ENCODE measurements around the gene MUC16. TPM values are rescaled to one million over a fixed set of nuclear protein-coding genes. Genes with fewer than 3 reads are reported as not detected.

MUC16 gene
- total and polyA plus RNA-seq, 4 experiments from 2014 or later = not detected

- Histone ChIP-seq H3K4me3 (ENCODE audit: low read length in 2 of 2) (no peak overlapping the region), H3K27me3 (ENCODE audit: insufficient read depth, low read length) (no peaks in the 10 kb centered on the region), H3K9me3 (ENCODE audit: control insufficient read depth in 1 of 2, low read length in 2 of 2) (no peaks in the 10 kb centered on the region), H3K4me1 (ENCODE audit: insufficient read depth, low read length) (no peaks in the 10 kb centered on the region), H3K36me3 (ENCODE audit: insufficient read depth, low read length) (no peaks in the 10 kb centered on the region), H3K27ac (ENCODE audit: low read depth, low read length) (no peak overlapping the region)
- H3K9me3 Mint-ChIP-seq = peaks cover 0 to 6% (median 0%) of the 10 kb centered on the region in 8 donors
- H3K4me3 Mint-ChIP-seq = peak overlapping the region in 3 of 8 donors; percentile 21 to 64 (median 57)
- CTCF ChIA-PET (ENCODE audit: partially characterized antibody) = no interaction called here
- no peaks in the 10 kb centered on the region for H3K36me3 Mint-ChIP-seq
- H3K27me3 Mint-ChIP-seq = peaks cover 3 to 11% of the 10 kb centered on the region in 2 donors
- POLR2A ChIA-PET (ENCODE audit: partially characterized antibody) = no interaction called here
- no peak for DNase-seq
- H3K4me1 Mint-ChIP-seq = no peaks in the 10 kb centered on the region
- intact Hi-C loops (cut with micrococcal nuclease) = no loop called here
- H3K27ac Mint-ChIP-seq = no peak overlapping the region
Observed at GRCh38 chr19:9009431-9009830, 778 bp downstream of the MUC16 start.

- Histone ChIP-seq H3K27me3 (ENCODE audit: insufficient read depth, low read length) (no peaks in the 10 kb centered on the region), H3K9me3 (ENCODE audit: control insufficient read depth in 1 of 2, low read length in 2 of 2) (no peaks in the 10 kb centered on the region), H3K27ac (ENCODE audit: low read depth, low read length) (no peak overlapping the region), H3K4me1 (ENCODE audit: insufficient read depth, low read length) (no peaks in the 10 kb centered on the region), H3K36me3 (ENCODE audit: insufficient read depth, low read length) (no peaks in the 10 kb centered on the region), H3K4me3 (ENCODE audit: low read length in 2 of 2) (no peak overlapping the region)
- Mint-ChIP-seq H3K36me3 (no peaks in the 10 kb centered on the region), H3K9me3 (peaks cover 0 to under 1% (median 0%) of the 10 kb centered on the region in 8 donors), H3K27ac (no peak overlapping the region), H3K4me1 (no peaks in the 10 kb centered on the region), H3K27me3 (peaks cover 2 to 11% of the 10 kb centered on the region in 2 donors), H3K4me3 (no peak overlapping the region)
- DNase-seq = no peak
- ChIA-PET POLR2A (ENCODE audit: partially characterized antibody) (no interaction called here), CTCF (ENCODE audit: partially characterized antibody) (no interaction called here)
- intact Hi-C loops (cut with micrococcal nuclease) = no loop called here
Observed at GRCh38 chr19:9008667-9009066, 1.5 kb downstream of the MUC16 start.

GRCh38 chr19:9000933-9001332 lies 9.3 kb downstream of the MUC16 start:
- H3K27ac ChIP-seq (ENCODE audit: low read depth, low read length) = no peak overlapping the region
- Mint-ChIP-seq H3K27me3 (peaks cover 13 to 16% of the 10 kb centered on the region in 2 donors), H3K27ac (no peak overlapping the region), H3K4me3 (no peak overlapping the region), H3K36me3 (peaks cover 0 to 5% of the 10 kb centered on the region in 2 donors), H3K4me1 (no peaks in the 10 kb centered on the region), H3K9me3 (peaks cover 0 to 6% (median 4%) of the 10 kb centered on the region in 8 donors)
- POLR2A ChIA-PET (ENCODE audit: partially characterized antibody) = no interaction called here
- CTCF ChIA-PET (ENCODE audit: partially characterized antibody) = no interaction called here
- no peaks in the 10 kb centered on the region for H3K36me3 ChIP-seq (ENCODE audit: insufficient read depth, low read length)
- H3K4me1 ChIP-seq (ENCODE audit: insufficient read depth, low read length) = no peaks in the 10 kb centered on the region
- intact Hi-C loops (cut with micrococcal nuclease) = no loop called here
- H3K9me3 ChIP-seq (ENCODE audit: control insufficient read depth in 1 of 2, low read length in 2 of 2) = no peaks in the 10 kb centered on the region
- no peak for DNase-seq
- no peak overlapping the region for H3K4me3 ChIP-seq (ENCODE audit: low read length in 2 of 2)
- H3K27me3 ChIP-seq (ENCODE audit: insufficient read depth, low read length) = no peaks in the 10 kb centered on the region

DNA sequence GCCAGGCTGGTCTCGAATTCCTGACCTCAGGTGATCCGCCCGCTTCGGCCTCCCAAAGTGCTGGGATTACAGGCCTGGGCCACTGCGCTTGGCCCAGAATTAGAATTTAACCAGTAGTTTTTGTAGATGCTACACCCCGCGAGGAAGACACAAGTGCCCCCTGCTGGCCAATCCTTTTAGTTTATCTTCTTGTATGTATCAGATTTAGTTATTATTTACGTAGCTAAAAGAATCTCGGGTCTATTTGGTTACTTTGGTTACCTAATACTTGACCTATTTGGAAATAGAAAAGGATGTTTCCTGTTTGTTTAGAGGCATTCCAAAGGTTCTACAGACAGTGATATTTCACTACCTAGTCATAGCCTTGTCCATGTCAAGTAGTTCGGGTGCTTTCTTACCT lies 22.0 kb downstream of the MUC16 start:
- CTCF ChIA-PET (ENCODE audit: partially characterized antibody) = interaction anchor here (0.7 to 1.2 kb wide), 2 partner anchors 34 to 334 kb away, joined by 3 to 5 read pairs; no protein-coding TSS in a partner anchor

GRCh38 chr19:8986296-8986695 lies 23.9 kb downstream of the MUC16 start:
- Histone ChIP-seq H3K27me3 (ENCODE audit: insufficient read depth, low read length) (no peaks in the 10 kb centered on the region), H3K9me3 (ENCODE audit: control insufficient read depth in 1 of 2, low read length in 2 of 2) (no peaks in the 10 kb centered on the region), H3K27ac (ENCODE audit: low read depth, low read length) (no peak overlapping the region), H3K4me3 (ENCODE audit: low read length in 2 of 2) (no peak overlapping the region), H3K36me3 (ENCODE audit: insufficient read depth, low read length) (no peaks in the 10 kb centered on the region), H3K4me1 (ENCODE audit: insufficient read depth, low read length) (no peaks in the 10 kb centered on the region)
- Mint-ChIP-seq H3K27ac (no peak overlapping the region), H3K36me3 (no peaks in the 10 kb centered on the region), H3K4me1 (no peaks in the 10 kb centered on the region), H3K9me3 (peaks cover 0 to 4% (median 1%) of the 10 kb centered on the region in 8 donors), H3K4me3 (no peak overlapping the region), H3K27me3 (peaks cover 0 to 1% of the 10 kb centered on the region in 2 donors)
- ChIA-PET CTCF (ENCODE audit: partially characterized antibody) (no interaction called here), POLR2A (ENCODE audit: partially characterized antibody) (no interaction called here)
- intact Hi-C loops (cut with micrococcal nuclease) = no loop called here
- no peak for DNase-seq

More for the DNA sequence above, 22.0 kb downstream of the MUC16 start:
- Mint-ChIP-seq H3K36me3 (no peaks in the 10 kb centered on the region), H3K27ac (no peak overlapping the region), H3K4me1 (no peaks in the 10 kb centered on the region), H3K9me3 (no peaks in the 10 kb centered on the region), H3K27me3 (peaks cover under 1 to 1% of the 10 kb centered on the region in 2 donors), H3K4me3 (no peak overlapping the region)
- peak in 4 of 5 donors; percentile 3 to 31 (median 12) for DNase-seq
- no peaks in the 10 kb centered on the region for H3K9me3 ChIP-seq (ENCODE audit: control insufficient read depth in 1 of 2, low read length in 2 of 2)
- POLR2A ChIA-PET (ENCODE audit: partially characterized antibody) = no interaction called here
- no peaks in the 10 kb centered on the region for H3K27me3 ChIP-seq (ENCODE audit: insufficient read depth, low read length)
- no peak overlapping the region for H3K4me3 ChIP-seq (ENCODE audit: low read length in 2 of 2)
- intact Hi-C loops (cut with micrococcal nuclease) = no loop called here
- no peaks in the 10 kb centered on the region for H3K36me3 ChIP-seq (ENCODE audit: insufficient read depth, low read length)
- no peak overlapping the region for H3K27ac ChIP-seq (ENCODE audit: low read depth, low read length)
- no peaks in the 10 kb centered on the region for H3K4me1 ChIP-seq (ENCODE audit: insufficient read depth, low read length)

GRCh38 chr19:8973501-8974091 lies 36.6 kb downstream of the MUC16 start:
- Mint-ChIP-seq H3K27ac (no peak overlapping the region), H3K4me1 (no peaks in the 10 kb centered on the region), H3K36me3 (no peaks in the 10 kb centered on the region), H3K9me3 (peaks cover 0 to 17% (median 7%) of the 10 kb centered on the region in 8 donors), H3K27me3 (peaks cover 10 to 20% of the 10 kb centered on the region in 2 donors), H3K4me3 (no peak overlapping the region)
- intact Hi-C loops (cut with micrococcal nuclease) = no loop called here
- H3K4me1 ChIP-seq (ENCODE audit: insufficient read depth, low read length) = no peaks in the 10 kb centered on the region
- POLR2A ChIA-PET (ENCODE audit: partially characterized antibody) = no interaction called here
- H3K36me3 ChIP-seq (ENCODE audit: insufficient read depth, low read length) = no peaks in the 10 kb centered on the region
- peak in 2 of 5 donors; percentile 2 to 12 for DNase-seq
- H3K4me3 ChIP-seq (ENCODE audit: low read length in 2 of 2) = no peak overlapping the region
- no peak overlapping the region for H3K27ac ChIP-seq (ENCODE audit: low read depth, low read length)
- H3K9me3 ChIP-seq (ENCODE audit: control insufficient read depth in 1 of 2, low read length in 2 of 2) = no peaks in the 10 kb centered on the region
- no peaks in the 10 kb centered on the region for H3K27me3 ChIP-seq (ENCODE audit: insufficient read depth, low read length)
- CTCF ChIA-PET (ENCODE audit: partially characterized antibody) = no interaction called here

DNA sequence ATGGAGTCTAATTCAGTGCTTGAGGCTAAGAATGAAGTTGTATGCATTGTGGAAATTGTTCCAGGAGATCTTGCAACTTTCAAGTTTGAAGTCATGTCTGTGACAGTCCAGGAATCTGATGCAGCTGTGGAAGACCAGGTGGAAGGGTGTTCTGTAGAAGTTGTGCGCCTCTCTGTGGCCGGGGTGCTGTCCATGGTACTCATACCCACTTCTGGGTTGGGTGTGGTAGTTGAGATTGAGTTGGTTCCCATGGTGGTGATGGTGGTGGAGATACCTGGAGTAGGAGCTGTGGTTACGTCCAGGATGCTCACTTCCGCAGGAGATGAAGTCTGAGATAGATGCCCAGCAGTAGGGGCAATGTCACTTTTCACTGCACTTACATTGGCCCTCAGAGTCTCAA lies 44.3 kb downstream of the MUC16 start:
- Histone ChIP-seq H3K9me3 (ENCODE audit: control insufficient read depth in 1 of 2, low read length in 2 of 2) (no peaks in the 10 kb centered on the region), H3K27me3 (ENCODE audit: insufficient read depth, low read length) (no peaks in the 10 kb centered on the region), H3K27ac (ENCODE audit: low read depth, low read length) (no peak overlapping the region), H3K36me3 (ENCODE audit: insufficient read depth, low read length) (no peaks in the 10 kb centered on the region), H3K4me3 (ENCODE audit: low read length in 2 of 2) (no peak overlapping the region), H3K4me1 (ENCODE audit: insufficient read depth, low read length) (no peaks in the 10 kb centered on the region)
- intact Hi-C loops (cut with micrococcal nuclease) = no loop called here
- H3K4me3 Mint-ChIP-seq = no peak overlapping the region
- peaks cover 0 to 7% (median 1%) of the 10 kb centered on the region in 8 donors for H3K9me3 Mint-ChIP-seq
- ChIA-PET POLR2A (ENCODE audit: partially characterized antibody) (no interaction called here), CTCF (ENCODE audit: partially characterized antibody) (no interaction called here)
- H3K36me3 Mint-ChIP-seq = no peaks in the 10 kb centered on the region
- H3K27me3 Mint-ChIP-seq = peaks cover 12 to 21% of the 10 kb centered on the region in 2 donors
- H3K27ac Mint-ChIP-seq = no peak overlapping the region
- DNase-seq = no peak
- H3K4me1 Mint-ChIP-seq = no peaks in the 10 kb centered on the region

All from CD4-positive, alpha-beta memory T cell (primary cell).